CD4-positive, alpha-beta T cell (primary cell): ENCODE data around the gene SHROOM1. TPM values are rescaled to one million over a fixed set of nuclear protein-coding genes. Genes with fewer than 3 reads are reported as not detected.

Experiments
- ATAC-seq: fragments of 200-7000 bp; cut with Tn5 transposase; one replicate; pipeline ENCODE4 v1.10.0; 2022; ENCODE audit warnings: mild to moderate bottlenecking; ENCODE audit not compliant: poor library complexity
- CTCF ChIA-PET: fragments of 350-600 bp; sonication (Branson Sonifier 250); formaldehyde crosslinking; loops from one replicate; lab custom pipeline; 2021; ENCODE audit warnings: antibody characterized with exemption, inconsistent platforms; lab: Charles Lee
- POLR2A ChIA-PET: fragments of 350-600 bp; sonication (Branson Sonifier 250); formaldehyde crosslinking; loops from one replicate; lab custom pipeline; 2021; ENCODE audit warnings: antibody characterized with exemption, inconsistent platforms; lab: Charles Lee
- DNase-seq, 14 experiments: peaks; one replicate each; pipeline ENCODE4 v3.0.0-alpha.2; 2013 to 2020; ENCODE audit warnings: mixed read lengths in 2 of 14
- H3K27ac ChIP-seq, 2 donors: one replicate each; pipeline versions ENCODE4 v1.5.1 to v1.7.0; 2013; ENCODE audit warnings: low read length in 2 of 2, low read depth in 1 of 2, mild to moderate bottlenecking in 1 of 2
- H3K27me3 ChIP-seq, 2 experiments: 1 replicate in 1 of 2; 2 replicates in 1 of 2; pipeline versions ENCODE4 v1.6.1 to v1.7.0; 2013; ENCODE audit warnings: low read length in 2 of 2, control low read depth in 1 of 2, mild to moderate bottlenecking in 1 of 2, moderate library complexity in 1 of 2; ENCODE audit not compliant: insufficient read depth in 2 of 2, control insufficient read depth in 1 of 2
- H3K36me3 ChIP-seq: one replicate; pipeline ENCODE4 v1.6.1; 2013; ENCODE audit warnings: low read length, control low read depth; ENCODE audit not compliant: insufficient read depth
- H3K4me1 ChIP-seq: one replicate; pipeline ENCODE4 v1.6.1; 2013; ENCODE audit warnings: low read length, control low read depth; ENCODE audit not compliant: insufficient read depth
- H3K4me3 ChIP-seq: one replicate; pipeline ENCODE4 v1.5.1; 2013; ENCODE audit warnings: mild to moderate bottlenecking, low read length, moderate library complexity
- H3K9me3 ChIP-seq, 2 experiments: 1 replicate in 1 of 2; 2 replicates in 1 of 2; pipeline versions ENCODE4 v1.6.1 to v1.7.0; 2013; ENCODE audit warnings: low read length in 2 of 2, mild to moderate bottlenecking in 2 of 2, control low read depth in 1 of 2, moderate library complexity in 1 of 2; ENCODE audit not compliant: control insufficient read depth in 1 of 2, insufficient read depth in 1 of 2
- H3K27ac Mint-ChIP-seq: one replicate; pipeline ENCODE4 v1.8.0; 2020; ENCODE audit warnings: mixed read lengths
- H3K27me3 Mint-ChIP-seq: one replicate; pipeline ENCODE4 v1.8.0; 2021; ENCODE audit warnings: mixed read lengths
- H3K36me3 Mint-ChIP-seq: one replicate; pipeline ENCODE4 v1.8.0; 2021; ENCODE audit warnings: low read depth, mixed read lengths
- H3K4me1 Mint-ChIP-seq: one replicate; pipeline ENCODE4 v1.8.0; 2021; ENCODE audit warnings: low read depth, mixed read lengths
- H3K4me3 Mint-ChIP-seq: one replicate; pipeline ENCODE4 v1.8.0; 2020; ENCODE audit warnings: mild to moderate bottlenecking, mixed read lengths
- H3K9me3 Mint-ChIP-seq: one replicate; pipeline ENCODE4 v1.8.0; 2020; ENCODE audit warnings: mixed read lengths
- intact Hi-C, 2 experiments: fragments of 100-400 bp; cut with DNase I in 1 of 2; cut with micrococcal nuclease in 1 of 2; formaldehyde crosslinking; loops; one replicate each; pipeline versions ENCODE4 v1.15.1 to v1.9.0; 2023 to 2025; cut with DNase I, micrococcal nuclease
- total RNA-seq, 174 experiments: library from RNA in 2 of 174; stranded (reverse) in 2 of 174; gene quantifications; one replicate each; pipeline ENCODE4 v1.2.3 and lab custom pipeline; 2021 to 2026
- TF ChIP-seq, protein P1 (sequence below): fragments of 200-600 bp; IDR thresholded peaks from one replicate; pipeline ENCODE4 v1.8.0; 2022; ENCODE audit warnings: antibody characterized with exemption, mild to moderate bottlenecking

The SHROOM1 gene
- total RNA-seq, 2 experiments from 2014 or later: 0.59 TPM; not detected in 1

DNA sequence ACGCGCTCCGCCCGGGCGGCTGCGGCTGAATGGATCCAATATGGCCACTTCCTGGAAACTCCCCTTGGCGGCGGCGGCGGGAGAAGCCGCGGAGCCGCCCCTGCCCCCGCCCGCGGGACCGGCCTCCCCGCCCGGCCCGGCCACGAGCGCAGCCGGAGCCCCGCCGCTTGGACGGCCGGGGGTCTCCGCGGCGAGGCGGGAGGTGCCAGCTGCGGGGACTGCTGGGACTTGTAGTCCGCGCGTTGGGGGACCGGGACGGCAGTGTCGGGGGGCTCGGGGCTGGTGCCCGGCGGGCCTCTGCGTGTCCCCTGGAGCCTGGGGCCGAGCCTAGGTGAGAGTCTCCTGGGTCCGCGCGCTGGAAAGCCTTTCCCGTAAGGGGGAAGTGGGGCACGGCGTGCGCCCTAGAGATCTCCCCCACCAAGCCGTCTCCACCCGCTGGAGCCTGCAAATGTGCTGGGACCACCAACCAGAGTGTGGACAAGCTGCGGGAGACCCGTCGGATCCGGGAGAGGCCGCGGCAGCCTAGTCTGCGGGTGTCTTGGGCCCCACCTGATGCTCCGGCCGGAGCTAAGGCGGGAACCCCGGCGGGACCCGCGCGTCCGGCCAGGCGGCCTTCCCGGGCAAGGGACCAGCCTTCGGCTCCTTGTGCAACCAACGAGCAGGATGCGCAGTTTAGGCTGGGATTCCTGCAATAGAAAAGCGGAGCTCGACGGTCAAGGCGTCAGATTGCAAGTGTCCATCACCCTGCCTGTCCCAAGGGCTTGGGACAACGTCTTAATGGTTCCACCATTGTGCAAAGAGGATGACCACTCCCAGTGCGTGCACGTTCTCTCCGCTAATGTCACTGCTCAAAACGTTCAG is 53.0 kb downstream of the SHROOM1 start, which contains the start of gene SEPTIN8:
SEPTIN8 (minus strand) TSS at position 31 of the 861 bp plus-strand sequence. CDS start 102 bp downstream, outside the sequence.
- H3K27ac Mint-ChIP-seq: peak within 1 kb of the TSS; percentile 22
- no peaks in the 10 kb centered on the region for H3K9me3 Mint-ChIP-seq
- ATAC-seq (peak; percentile 69), DNase-seq (peak in 9 of 14 experiments; percentile 10 to 74 (median 37))
- H3K36me3 Mint-ChIP-seq: no peaks in the 10 kb centered on the region
- H3K4me3 ChIP-seq: peak within 1 kb of the TSS; percentile 82
- no peak within 1 kb of the TSS for H3K27ac ChIP-seq
- H3K4me3 Mint-ChIP-seq: peak within 1 kb of the TSS; percentile 87
- peaks cover 23% of the 10 kb centered on the region for H3K4me1 ChIP-seq
- ChIA-PET POLR2A (interaction anchor here (0.8 to 2.1 kb wide), 4 partner anchors 9 to 40 kb away, joined by 4 to 14 read pairs (median 7); partner anchors contain the start of genes CCNI2 and KIF3A), CTCF (interaction anchor here (0.7 to 0.9 kb wide), 2 partner anchors 8 to 30 kb away, joined by 3 read pairs; partner anchors contain the start of gene CCNI2)
- H3K4me1 Mint-ChIP-seq: peaks cover 25% of the 10 kb centered on the region
- H3K9me3 ChIP-seq: no peaks in the 10 kb centered on the region
- TF ChIP-seq, protein P1, sequence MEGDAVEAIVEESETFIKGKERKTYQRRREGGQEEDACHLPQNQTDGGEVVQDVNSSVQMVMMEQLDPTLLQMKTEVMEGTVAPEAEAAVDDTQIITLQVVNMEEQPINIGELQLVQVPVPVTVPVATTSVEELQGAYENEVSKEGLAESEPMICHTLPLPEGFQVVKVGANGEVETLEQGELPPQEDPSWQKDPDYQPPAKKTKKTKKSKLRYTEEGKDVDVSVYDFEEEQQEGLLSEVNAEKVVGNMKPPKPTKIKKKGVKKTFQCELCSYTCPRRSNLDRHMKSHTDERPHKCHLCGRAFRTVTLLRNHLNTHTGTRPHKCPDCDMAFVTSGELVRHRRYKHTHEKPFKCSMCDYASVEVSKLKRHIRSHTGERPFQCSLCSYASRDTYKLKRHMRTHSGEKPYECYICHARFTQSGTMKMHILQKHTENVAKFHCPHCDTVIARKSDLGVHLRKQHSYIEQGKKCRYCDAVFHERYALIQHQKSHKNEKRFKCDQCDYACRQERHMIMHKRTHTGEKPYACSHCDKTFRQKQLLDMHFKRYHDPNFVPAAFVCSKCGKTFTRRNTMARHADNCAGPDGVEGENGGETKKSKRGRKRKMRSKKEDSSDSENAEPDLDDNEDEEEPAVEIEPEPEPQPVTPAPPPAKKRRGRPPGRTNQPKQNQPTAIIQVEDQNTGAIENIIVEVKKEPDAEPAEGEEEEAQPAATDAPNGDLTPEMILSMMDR: no peak
- H3K27me3 ChIP-seq: peaks cover 10 to 22% of the 10 kb centered on the region in 2 experiments
- intact Hi-C loops: no loop called here
- H3K36me3 ChIP-seq: no peaks in the 10 kb centered on the region
- peaks cover 48% of the 10 kb centered on the region for H3K27me3 Mint-ChIP-seq

DNA sequence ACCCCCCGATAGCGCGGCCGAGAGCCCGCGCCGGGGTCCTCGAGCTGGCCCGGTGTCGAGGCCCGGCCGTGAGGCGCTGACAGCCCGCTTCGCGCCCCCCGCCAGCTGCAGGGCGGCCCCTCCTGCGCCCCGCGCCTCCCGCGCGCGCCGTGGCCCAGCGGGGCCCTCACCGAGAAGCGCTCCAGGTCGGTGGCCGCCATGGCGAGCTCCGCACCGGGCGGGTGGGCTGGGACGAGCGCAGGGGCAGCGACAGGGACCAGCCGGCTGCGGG is 53.6 kb downstream of the SHROOM1 start:
- Mint-ChIP-seq H3K4me3 (no peak overlapping the region), H3K9me3 (no peaks in the 10 kb centered on the region), H3K4me1 (peaks cover 25% of the 10 kb centered on the region), H3K27ac (no peak overlapping the region), H3K36me3 (no peaks in the 10 kb centered on the region), H3K27me3 (peaks cover 43% of the 10 kb centered on the region)
- Histone ChIP-seq H3K4me1 (peaks cover 23% of the 10 kb centered on the region), H3K36me3 (no peaks in the 10 kb centered on the region), H3K27ac (no peak overlapping the region), H3K27me3 (peaks cover 10 to 16% of the 10 kb centered on the region in 2 experiments), H3K9me3 (no peaks in the 10 kb centered on the region), H3K4me3 (peak overlapping the region; percentile 82)
- no peak for DNase-seq
- CTCF ChIA-PET: interaction anchor here (0.7 kb wide), 1 partner anchor 8 kb away, joined by 3 read pairs; no protein-coding TSS in a partner anchor
- TF ChIP-seq, protein P1: no peak
- no peak for ATAC-seq
- POLR2A ChIA-PET: interaction anchor here (1.0 to 2.1 kb wide), 3 partner anchors 9 to 39 kb away, joined by 6 to 14 read pairs (median 8); partner anchors contain the start of genes CCNI2 and KIF3A
- intact Hi-C loops: no loop called here

DNA sequence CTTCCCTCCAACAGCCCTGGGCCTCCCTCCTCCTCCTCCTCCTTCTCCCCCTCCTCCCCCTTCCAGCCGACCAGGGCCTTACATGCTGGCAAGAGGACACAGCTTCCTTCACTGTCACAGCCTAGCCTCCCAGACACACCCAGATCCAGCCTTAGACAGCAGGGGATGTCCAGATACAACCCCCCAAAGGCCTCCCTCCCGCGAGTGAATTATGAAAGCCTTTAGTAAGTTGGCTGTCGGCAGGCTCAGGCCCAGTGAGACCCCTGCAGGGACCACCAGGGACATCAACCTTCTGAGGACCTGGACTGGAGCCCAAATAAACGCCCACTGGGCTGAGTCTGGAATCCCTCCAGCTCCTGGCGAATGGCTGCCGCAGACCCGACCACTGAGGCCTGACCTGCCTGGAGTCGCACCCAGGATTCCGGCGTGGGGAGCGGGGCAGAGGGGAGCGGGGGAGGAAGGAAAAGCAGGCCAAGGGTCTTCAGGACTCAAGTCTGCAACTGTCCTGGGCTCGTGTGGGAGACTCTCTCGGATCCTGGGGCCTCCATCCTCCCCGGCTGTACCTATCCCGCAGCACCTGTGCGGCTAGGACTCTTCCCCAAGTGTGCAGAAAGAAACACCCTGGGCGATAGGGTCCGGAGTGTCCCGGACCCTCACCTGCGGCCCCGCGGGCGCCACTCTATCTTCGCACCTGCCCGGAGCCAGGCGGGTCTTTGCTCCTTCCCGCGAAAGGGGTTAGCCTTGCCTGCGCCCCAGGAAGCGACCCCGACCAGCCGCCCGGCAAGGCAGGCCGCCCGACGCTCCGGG is 54.1 kb downstream of the SHROOM1 start:
- H3K4me3 ChIP-seq: peak overlapping the region; percentile 56
- H3K27me3 ChIP-seq: peaks cover 10 to 14% of the 10 kb centered on the region in 2 experiments
- peak overlapping the region; percentile 79 for H3K4me3 Mint-ChIP-seq
- ChIA-PET CTCF (interaction anchor here (0.7 kb wide), 1 partner anchor 9 kb away, joined by 3 read pairs; no protein-coding TSS in a partner anchor), POLR2A (interaction anchor here (1.8 to 2.1 kb wide), 2 partner anchors 29 to 38 kb away, joined by 8 to 14 read pairs; partner anchors contain the start of genes CCNI2 and KIF3A)
- H3K36me3 Mint-ChIP-seq: no peaks in the 10 kb centered on the region
- peaks cover 25% of the 10 kb centered on the region for H3K4me1 Mint-ChIP-seq
- H3K27ac Mint-ChIP-seq: no peak overlapping the region
- no peaks in the 10 kb centered on the region for H3K9me3 Mint-ChIP-seq
- no peak overlapping the region for H3K27ac ChIP-seq
- H3K36me3 ChIP-seq: no peaks in the 10 kb centered on the region
- TF ChIP-seq, protein P1: no peak
- no peaks in the 10 kb centered on the region for H3K9me3 ChIP-seq
- peaks cover 23% of the 10 kb centered on the region for H3K4me1 ChIP-seq
- DNase-seq: peak in 1 of 14 experiments; percentile 24
- peaks cover 37% of the 10 kb centered on the region for H3K27me3 Mint-ChIP-seq
- ATAC-seq: no peak
- intact Hi-C loops: no loop called here
